Measurements from ENCODE around the gene PRPF40A. TPM values are rescaled to one million over a fixed set of nuclear protein-coding genes. Genes with fewer than 3 reads are reported as not detected.
"Not testable (repeated sequence)": the region's sequence is repeated elsewhere in the genome, so short reads cannot be mapped to it uniquely, and the experiment has no call there.

Gene PRPF40A
- total RNA-seq: 100 to 1,000 TPM; 148 to 154 TPM

GRCh38 chr2:152717228-152718075, at the start of gene PRPF40A:
TSS of gene PRPF40A (minus strand) at chr2:152717461. CDS start at chr2:152717439, 22 bp downstream.
- H3K4me1 Mint-ChIP-seq: peaks cover 35% of the 10 kb centered on the region

GRCh38 chr2:152766928-152767327, 49.7 kb upstream of the PRPF40A start:
- Mint-ChIP-seq H3K27me3 (no peaks in the 10 kb centered on the region), H3K4me3 (no peak overlapping the region), H3K27ac (no peak overlapping the region), H3K4me1 (no peaks in the 10 kb centered on the region), H3K9me3 (no peaks in the 10 kb centered on the region), H3K36me3 (peaks cover 7% of the 10 kb centered on the region)
- no peak for DNase-seq

More at GRCh38 chr2:152717228-152718075, at the start of gene PRPF40A:
- Mint-ChIP-seq H3K27me3 (peaks cover 4% of the 10 kb centered on the region), H3K27ac (peak within 1 kb of the TSS; percentile 98), H3K36me3 (peaks cover 37% of the 10 kb centered on the region), H3K4me3 (peak within 1 kb of the TSS; percentile 98), H3K9me3 (no peaks in the 10 kb centered on the region)
- peak; percentile 98 for DNase-seq

- H3K36me3 Mint-ChIP-seq: peaks cover 11% of the 10 kb centered on the region
Observed at GRCh38 chr2:152763651-152764050, 46.4 kb upstream of the PRPF40A start.

GRCh38 chr2:152763208-152763607, 45.9 kb upstream of the PRPF40A start:
- H3K9me3 Mint-ChIP-seq, DNase-seq, H3K4me1 Mint-ChIP-seq, H3K27ac Mint-ChIP-seq, H3K4me3 Mint-ChIP-seq, H3K27me3 Mint-ChIP-seq: not testable (repeated sequence)
- peaks cover 11% of the 10 kb centered on the region for H3K36me3 Mint-ChIP-seq

More at GRCh38 chr2:152763651-152764050, 46.4 kb upstream of the PRPF40A start:
- Mint-ChIP-seq H3K27me3 (no peaks in the 10 kb centered on the region), H3K4me1 (no peaks in the 10 kb centered on the region), H3K4me3 (no peak overlapping the region), H3K27ac (no peak overlapping the region), H3K9me3 (no peaks in the 10 kb centered on the region)
- DNase-seq: no peak

GRCh38 chr2:152762202-152762601, 44.9 kb upstream of the PRPF40A start:
- Mint-ChIP-seq H3K9me3 (no peaks in the 10 kb centered on the region), H3K36me3 (peaks cover 11% of the 10 kb centered on the region), H3K4me1 (no peaks in the 10 kb centered on the region)

GRCh38 chr2:152761214-152761613, 44.0 kb upstream of the PRPF40A start:
- no peak for DNase-seq
- peaks cover 17% of the 10 kb centered on the region for H3K36me3 Mint-ChIP-seq
- no peaks in the 10 kb centered on the region for H3K27me3 Mint-ChIP-seq
- no peak overlapping the region for H3K4me3 Mint-ChIP-seq
- H3K4me1 Mint-ChIP-seq: no peaks in the 10 kb centered on the region
- no peak overlapping the region for H3K27ac Mint-ChIP-seq
- no peaks in the 10 kb centered on the region for H3K9me3 Mint-ChIP-seq

More at GRCh38 chr2:152762202-152762601, 44.9 kb upstream of the PRPF40A start:
- H3K27ac Mint-ChIP-seq: no peak overlapping the region
- H3K27me3 Mint-ChIP-seq: no peaks in the 10 kb centered on the region
- H3K4me3 Mint-ChIP-seq: no peak overlapping the region
- DNase-seq: no peak

GRCh38 chr2:152759290-152760072, 42.2 kb upstream of the PRPF40A start:
- Mint-ChIP-seq H3K36me3 (peaks cover 22% of the 10 kb centered on the region), H3K4me3 (no peak overlapping the region), H3K4me1 (no peaks in the 10 kb centered on the region), H3K27ac (no peak overlapping the region), H3K27me3 (no peaks in the 10 kb centered on the region), H3K9me3 (no peaks in the 10 kb centered on the region)
- no peak for DNase-seq

- peak; percentile 3 for DNase-seq
- Mint-ChIP-seq H3K4me3 (no peak overlapping the region), H3K9me3 (no peaks in the 10 kb centered on the region), H3K4me1 (peaks cover 2% of the 10 kb centered on the region), H3K27ac (no peak overlapping the region), H3K27me3 (no peaks in the 10 kb centered on the region), H3K36me3 (peaks cover 32% of the 10 kb centered on the region)
Observed at GRCh38 chr2:152755029-152755428, 37.8 kb upstream of the PRPF40A start.

GRCh38 chr2:152747751-152748150, 30.5 kb upstream of the PRPF40A start:
- peaks cover 20% of the 10 kb centered on the region for H3K36me3 Mint-ChIP-seq
- not testable (repeated sequence) for H3K4me1 Mint-ChIP-seq, H3K27ac Mint-ChIP-seq, H3K27me3 Mint-ChIP-seq, H3K4me3 Mint-ChIP-seq, DNase-seq, H3K9me3 Mint-ChIP-seq

GRCh38 chr2:152743002-152743401, 25.7 kb upstream of the PRPF40A start:
- Mint-ChIP-seq H3K4me3 (no peak overlapping the region), H3K9me3 (no peaks in the 10 kb centered on the region), H3K27me3 (no peaks in the 10 kb centered on the region), H3K36me3 (peaks cover 20% of the 10 kb centered on the region), H3K4me1 (no peaks in the 10 kb centered on the region), H3K27ac (no peak overlapping the region)
- no peak for DNase-seq

GRCh38 chr2:152740743-152741328, 23.6 kb upstream of the PRPF40A start:
- no peak for DNase-seq
- Mint-ChIP-seq H3K27me3 (no peaks in the 10 kb centered on the region), H3K27ac (no peak overlapping the region), H3K4me3 (no peak overlapping the region), H3K9me3 (no peaks in the 10 kb centered on the region), H3K36me3 (peaks cover 25% of the 10 kb centered on the region), H3K4me1 (no peaks in the 10 kb centered on the region)

GRCh38 chr2:152739705-152740104, 22.4 kb upstream of the PRPF40A start:
- H3K27me3 Mint-ChIP-seq, H3K9me3 Mint-ChIP-seq, H3K27ac Mint-ChIP-seq, H3K4me1 Mint-ChIP-seq, H3K4me3 Mint-ChIP-seq, DNase-seq: not testable (repeated sequence)
- peaks cover 28% of the 10 kb centered on the region for H3K36me3 Mint-ChIP-seq

GRCh38 chr2:152738438-152738837, 21.2 kb upstream of the PRPF40A start:
- H3K27me3 Mint-ChIP-seq: no peaks in the 10 kb centered on the region
- no peak for DNase-seq
- H3K4me3 Mint-ChIP-seq: no peak overlapping the region
- H3K4me1 Mint-ChIP-seq: peaks cover 4% of the 10 kb centered on the region
- H3K36me3 Mint-ChIP-seq: peaks cover 28% of the 10 kb centered on the region
- no peak overlapping the region for H3K27ac Mint-ChIP-seq
- no peaks in the 10 kb centered on the region for H3K9me3 Mint-ChIP-seq

- H3K4me3 Mint-ChIP-seq, H3K9me3 Mint-ChIP-seq, H3K4me1 Mint-ChIP-seq, DNase-seq, H3K27me3 Mint-ChIP-seq, H3K27ac Mint-ChIP-seq: not testable (repeated sequence)
- peaks cover 28% of the 10 kb centered on the region for H3K36me3 Mint-ChIP-seq
Observed at GRCh38 chr2:152737509-152737908, 20.2 kb upstream of the PRPF40A start.

Measured in activated naive CD8-positive, alpha-beta T cell treated with anti-CD3 and anti-CD28 coated beads for 36 hours (primary cell).